Stimulated activated naive CD8-positive, alpha-beta T cell treated with anti-CD3 and anti-CD28 coated beads, Interleukin-15, Interleukin-2, amounts not matched to agents 100 U/mL and 50 U/mL, for 24 hours (primary cell): Measurements from ENCODE around the gene GPLD1.
"Not testable (repeated sequence)": the region's sequence is repeated elsewhere in the genome, so short reads cannot be mapped to it uniquely, and the experiment has no call there.

Experiments
- ATAC-seq: fragments of 150-1000 bp; cut with Tn5 transposase; one replicate; pipeline ENCODE4 v1.10.0; 2021
- DNase-seq: peaks from one replicate; pipeline ENCODE4 v3.0.0; 2021

Gene GPLD1

GRCh38 chr6:24414531-24414930, 74.8 kb downstream of the GPLD1 start:
- not testable (repeated sequence) for ATAC-seq, DNase-seq

GRCh38 chr6:24412294-24412693, 77.1 kb downstream of the GPLD1 start:
- ATAC-seq (no peak), DNase-seq (no peak)

GRCh38 chr6:24410622-24411021, 78.8 kb downstream of the GPLD1 start:
- DNase-seq = no peak
- ATAC-seq = no peak

GRCh38 chr6:24408719-24409410, 80.5 kb downstream of the GPLD1 start:
- ATAC-seq (no peak), DNase-seq (no peak)

GRCh38 chr6:24405262-24405661, 84.1 kb downstream of the GPLD1 start:
- ATAC-seq = no peak
- no peak for DNase-seq

GRCh38 chr6:24403501-24403824, 85.9 kb downstream of the GPLD1 start:
- DNase-seq = no peak
- ATAC-seq = no peak

- ATAC-seq = peak; percentile 96
- DNase-seq = peak; percentile 82
Observed at GRCh38 chr6:24402697-24403500, 86.5 kb downstream of the GPLD1 start, which contains the start of gene MRS2. MRS2 (plus strand) TSS chr6:24402936; CDS start chr6:24403047, 111 bp downstream.

GRCh38 chr6:24401458-24401857, 87.9 kb downstream of the GPLD1 start:
- DNase-seq (no peak), ATAC-seq (no peak)

GRCh38 chr6:24400045-24401039, 89.0 kb downstream of the GPLD1 start:
- not testable (repeated sequence) for ATAC-seq, DNase-seq

GRCh38 chr6:24397631-24398030, 91.7 kb downstream of the GPLD1 start:
- DNase-seq (no peak), ATAC-seq (no peak)

GRCh38 chr6:24396824-24397223, 92.6 kb downstream of the GPLD1 start:
- DNase-seq (no peak), ATAC-seq (no peak)

GRCh38 chr6:24394780-24395437, 94.5 kb downstream of the GPLD1 start:
- no peak for DNase-seq
- ATAC-seq = no peak

GRCh38 chr6:24394061-24394779, 95.2 kb downstream of the GPLD1 start:
- DNase-seq (no peak), ATAC-seq (no peak)

GRCh38 chr6:24391756-24392405, 97.5 kb downstream of the GPLD1 start:
- ATAC-seq (peak; percentile 52), DNase-seq (no peak)

- no peak for ATAC-seq
Observed at GRCh38 chr6:24391208-24391607, 98.2 kb downstream of the GPLD1 start.

GRCh38 chr6:24387818-24388217, 101.6 kb downstream of the GPLD1 start:
- no peak for DNase-seq
- no peak for ATAC-seq

More at GRCh38 chr6:24391208-24391607, 98.2 kb downstream of the GPLD1 start:
- DNase-seq = no peak

GRCh38 chr6:24385536-24386269, 103.7 kb downstream of the GPLD1 start:
- ATAC-seq (no peak), DNase-seq (no peak)

- not testable (repeated sequence) for DNase-seq, ATAC-seq
Observed at GRCh38 chr6:24384369-24385130, 104.8 kb downstream of the GPLD1 start.
